Prostate gland (tissue), 2 donors: ENCODE results near the gene MCEMP1. TPM values are rescaled to one million over a fixed set of nuclear protein-coding genes. Genes with fewer than 3 reads are reported as not detected.
A peak's percentile ranks its signal among the peaks of the same experiment; 100 is the strongest.

Experiments
- DNase-seq: peaks from one replicate; pipeline ENCODE4 v3.0.0-alpha.2; 2019; ENCODE audit warnings: low spot score
- H3K27ac ChIP-seq, 2 donors: fragments of 200-600 bp; sonication (generic); 2 replicates each; pipeline ENCODE4 v1.5.1; 2017 to 2019
- H3K27me3 ChIP-seq: fragments of 200-600 bp; sonication (generic); replicated peaks from 2 replicates; pipeline ENCODE4 v1.5.1; 2019; ENCODE audit not compliant: insufficient read depth
- H3K36me3 ChIP-seq, 2 donors: fragments of 200-600 bp; sonication (generic); 1 replicate in 1 of 2; 2 replicates in 1 of 2; pipeline versions ENCODE4 v1.5.1 to v1.8.1; 2017 to 2019
- H3K4me1 ChIP-seq: fragments of 200-600 bp; sonication (generic); replicated peaks from 2 replicates; pipeline ENCODE4 v1.5.1; 2019
- H3K4me3 ChIP-seq, 2 donors: fragments of 200-600 bp; sonication (generic); 2 replicates each; pipeline ENCODE4 v1.5.1; 2017 to 2019
- H3K9me3 ChIP-seq: fragments of 200-600 bp; sonication (generic); 2 replicates; pipeline ENCODE4 v1.5.1; 2017
- CTCF ChIP-seq, 4 experiments: fragments of 200-600 bp in 2 of 4; fragments of 450-650 bp in 2 of 4; sonication (generic) in 2 of 4; IDR thresholded peaks; 1 replicate in 3 of 4; 2 replicates in 1 of 4; pipeline ENCODE4 v1.5.1; 2016 to 2019; ENCODE audit warnings: antibody characterized with exemption in 4 of 4, mild to moderate bottlenecking in 2 of 4, moderate library complexity in 2 of 4
- POLR2A ChIP-seq: fragments of 450-650 bp; IDR thresholded peaks from one replicate; pipeline ENCODE4 v1.6.1; 2016; ENCODE audit warnings: antibody characterized with exemption, mild to moderate bottlenecking
- POLR2AphosphoS5 ChIP-seq: sonication (generic); formaldehyde crosslinking; IDR thresholded peaks from one replicate; pipeline ENCODE4 v1.6.1; 2017; ENCODE audit warnings: antibody characterized with exemption
- WGBS: methylation state at CpG from one replicate; pipeline ENCODE4 v1.1.5; 2018; 5-methylcytosine and 5-hydroxymethylcytosine counted together
- intact Hi-C: fragments of 100-400 bp; cut with DNase I; formaldehyde crosslinking; loops from one replicate; pipeline ENCODE4 v1.14.2; 2022
- total RNA-seq, 2 donors: library from RNA; depleted of rRNA; stranded (reverse); fragments of >200 nt; gene quantifications; one replicate each; pipeline ENCODE4 v1.1.0, GENCODE V29; 2016

MCEMP1 gene
- total RNA-seq, 2 donors from 2014 or later = 0.28 TPM; not detected in 1

GRCh38 chr19:7648265-7649014 is 28.4 kb upstream of the MCEMP1 start:
- no peaks in the 10 kb centered on the region for H3K27me3 ChIP-seq
- H3K27ac ChIP-seq = no peak overlapping the region
- H3K4me1 ChIP-seq = no peaks in the 10 kb centered on the region
- TF ChIP-seq POLR2A (no peak), POLR2AphosphoS5 (no peak), CTCF (IDR thresholded peaks at IDR 0.05) (no peak)
- no peak overlapping the region for H3K4me3 ChIP-seq
- intact Hi-C loops = no loop called here
- H3K9me3 ChIP-seq = no peaks in the 10 kb centered on the region
- no peaks in the 10 kb centered on the region for H3K36me3 ChIP-seq
- 88% methylated on average over 15 of the region's 15 CpGs for WGBS
- no peak for DNase-seq

- Histone ChIP-seq H3K4me3 (no peak overlapping the region), H3K4me1 (no peaks in the 10 kb centered on the region), H3K27ac (no peak overlapping the region), H3K36me3 (no peaks in the 10 kb centered on the region), H3K27me3 (no peaks in the 10 kb centered on the region), H3K9me3 (no peaks in the 10 kb centered on the region)
- DNase-seq = no peak
- TF ChIP-seq POLR2AphosphoS5 (no peak), POLR2A (no peak), CTCF (IDR thresholded peaks at IDR 0.05) (no peak)
- intact Hi-C loops = loop anchor here (2.0 to 10.0 kb wide), 2 partner anchors 35 to 145 kb away; no protein-coding TSS in a partner anchor
- 32% methylated on average over 2 of the region's 2 CpGs for WGBS
Measured at GRCh38 chr19:7650148-7650547, 26.7 kb upstream of the MCEMP1 start.

GRCh38 chr19:7652061-7652641 is 24.7 kb upstream of the MCEMP1 start:
- intact Hi-C loops = loop anchor here (10.0 kb wide), 1 partner anchor 143 kb away; no protein-coding TSS in a partner anchor
- no peaks in the 10 kb centered on the region for H3K4me1 ChIP-seq
- peak; percentile 70 for TF ChIP-seq POLR2AphosphoS5
- no peak for TF ChIP-seq POLR2A
- peak; percentile 93 to 98 (median 96) for TF ChIP-seq CTCF (IDR thresholded peaks at IDR 0.05)
- no peaks in the 10 kb centered on the region for H3K36me3 ChIP-seq
- DNase-seq = peak; percentile 70
- no peaks in the 10 kb centered on the region for H3K9me3 ChIP-seq
- peak overlapping the region; percentile 12 to 35 for H3K27ac ChIP-seq
- no peaks in the 10 kb centered on the region for H3K27me3 ChIP-seq
- WGBS = 6% methylated on average over 28 of the region's 28 CpGs
- no peak overlapping the region for H3K4me3 ChIP-seq

- DNase-seq = no peak
- Histone ChIP-seq H3K27me3 (no peaks in the 10 kb centered on the region), H3K4me1 (no peaks in the 10 kb centered on the region), H3K36me3 (no peaks in the 10 kb centered on the region), H3K4me3 (no peak overlapping the region), H3K9me3 (no peaks in the 10 kb centered on the region), H3K27ac (no peak overlapping the region)
- intact Hi-C loops = loop anchor here (10.0 kb wide), 1 partner anchor 140 kb away; no protein-coding TSS in a partner anchor
- no peak for TF ChIP-seq POLR2AphosphoS5
- no peak for TF ChIP-seq CTCF (IDR thresholded peaks at IDR 0.05)
- no peak for TF ChIP-seq POLR2A
- 44% methylated on average over 8 of the region's 8 CpGs for WGBS
Measured at GRCh38 chr19:7654401-7654800, 22.5 kb upstream of the MCEMP1 start.
